NOMO-1 (cell line): ENCODE results near the gene SLC25A21.
"Not testable (repeated sequence)": the region's sequence is repeated elsewhere in the genome, so short reads cannot be mapped to it uniquely, and the experiment has no call there.

Experiments
- DNase-seq, 2 experiments: peaks; one replicate each; lab custom pipeline; 2025; ENCODE audit not compliant: unreplicated experiment in 2 of 2; lab: John Stamatoyannopoulos, UW

SLC25A21 gene

DNA sequence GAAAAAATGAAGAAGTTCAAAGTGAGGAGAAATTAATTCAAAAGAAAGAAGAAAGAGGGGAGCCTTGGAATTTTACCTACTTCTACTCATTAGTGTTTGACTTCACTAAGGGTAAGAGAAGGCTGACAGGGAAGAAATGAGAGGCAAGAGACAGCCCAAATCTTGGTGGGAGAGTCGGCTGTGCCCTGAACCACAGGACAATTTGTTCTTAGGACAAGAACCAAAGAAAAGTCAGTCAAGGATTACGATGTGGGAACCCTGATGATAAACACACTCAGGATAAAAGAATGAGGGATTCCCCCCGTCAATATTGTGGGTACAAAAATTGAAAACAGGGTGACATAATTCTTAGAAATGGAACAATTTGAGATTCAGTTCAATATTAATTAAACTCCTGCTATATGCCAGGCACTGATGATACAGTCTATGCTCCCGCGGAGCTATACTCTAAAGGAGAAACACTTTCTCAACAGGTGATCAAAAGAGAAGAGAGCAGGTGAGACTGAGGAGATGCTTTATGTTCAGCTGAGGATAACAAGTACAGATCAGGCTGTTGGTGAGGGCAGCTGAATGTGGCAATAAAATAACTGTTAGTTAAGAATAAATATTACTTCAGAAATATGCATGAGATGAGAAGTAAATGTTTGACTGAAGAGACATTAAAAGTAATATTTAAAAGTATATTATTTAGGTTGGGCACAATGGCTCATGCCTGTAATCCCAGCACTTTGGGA, 175.4 kb downstream of the SLC25A21 start:
- no peak for DNase-seq

DNA sequence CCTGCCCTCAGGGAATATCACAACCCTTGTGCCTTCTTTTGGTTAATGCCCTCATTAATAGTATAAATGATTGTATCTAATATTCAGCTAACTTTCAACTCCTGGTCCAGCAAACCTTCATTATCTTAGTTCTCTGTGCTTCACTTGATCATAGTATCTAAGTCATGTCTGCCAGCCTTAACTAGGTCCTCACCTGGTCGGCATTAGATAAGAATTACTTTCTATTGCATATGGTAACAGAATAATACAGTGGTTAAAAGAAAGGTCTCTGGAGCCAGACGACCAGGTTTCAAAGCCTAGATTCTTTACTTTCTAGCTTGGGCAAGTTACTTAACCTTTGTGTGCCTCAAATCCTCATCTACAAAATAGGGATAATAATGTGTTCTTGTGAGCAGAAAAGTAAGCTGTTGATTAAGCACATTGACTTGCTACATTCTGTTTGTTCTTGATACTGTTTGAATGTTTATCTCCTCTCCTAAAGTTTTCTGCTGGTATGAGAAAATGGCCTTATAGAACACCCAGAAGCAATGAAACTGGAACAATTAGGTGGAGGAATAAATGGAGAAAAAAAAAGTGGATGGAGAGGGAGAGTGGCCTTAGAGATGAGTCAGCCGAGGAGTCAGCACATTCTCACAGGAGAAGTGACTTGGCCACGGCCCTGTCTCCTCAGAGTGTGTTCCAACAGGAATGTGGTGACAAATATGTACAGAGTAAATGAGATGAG, 176.1 kb downstream of the SLC25A21 start:
- DNase-seq: no peak

DNA sequence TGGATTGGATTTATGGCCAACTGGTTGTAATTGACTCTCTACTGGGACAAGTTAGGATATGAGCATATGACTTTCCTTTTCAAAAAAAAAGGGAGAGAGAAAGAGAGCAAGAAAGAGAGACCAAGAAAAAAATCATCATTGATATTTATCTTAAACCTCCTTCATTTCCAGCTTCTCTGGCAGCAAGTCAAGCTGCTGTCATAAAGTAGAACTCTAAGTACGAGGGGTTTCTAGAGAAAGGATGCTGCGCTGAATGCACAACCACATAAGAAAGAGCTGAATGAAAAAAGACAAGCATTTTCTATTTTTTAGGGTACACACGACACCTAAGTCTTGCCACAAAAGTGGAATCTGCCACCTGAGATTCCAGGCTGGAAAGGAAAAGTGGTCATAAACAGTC, 182.6 kb downstream of the SLC25A21 start:
- no peak for DNase-seq

DNA sequence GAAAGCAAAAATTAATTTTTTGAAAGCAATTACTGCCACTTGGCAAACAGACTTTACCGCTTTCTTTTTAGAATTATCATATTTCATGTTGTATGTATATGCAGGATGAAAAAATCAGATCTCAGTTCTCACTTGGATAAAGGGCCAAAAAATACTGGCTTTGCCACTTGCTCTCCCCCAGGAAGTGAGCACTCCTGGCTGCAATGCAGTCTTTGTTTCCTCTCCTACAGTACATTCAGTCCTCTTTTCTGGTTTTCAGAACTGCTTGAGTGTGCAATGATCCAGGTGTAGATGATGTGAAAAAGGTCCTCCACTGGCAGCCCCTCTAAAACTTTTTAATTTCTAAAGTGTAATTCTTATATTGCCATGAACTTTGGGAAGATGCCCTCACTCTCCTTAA, 183.4 kb downstream of the SLC25A21 start:
- DNase-seq: no peak

DNA sequence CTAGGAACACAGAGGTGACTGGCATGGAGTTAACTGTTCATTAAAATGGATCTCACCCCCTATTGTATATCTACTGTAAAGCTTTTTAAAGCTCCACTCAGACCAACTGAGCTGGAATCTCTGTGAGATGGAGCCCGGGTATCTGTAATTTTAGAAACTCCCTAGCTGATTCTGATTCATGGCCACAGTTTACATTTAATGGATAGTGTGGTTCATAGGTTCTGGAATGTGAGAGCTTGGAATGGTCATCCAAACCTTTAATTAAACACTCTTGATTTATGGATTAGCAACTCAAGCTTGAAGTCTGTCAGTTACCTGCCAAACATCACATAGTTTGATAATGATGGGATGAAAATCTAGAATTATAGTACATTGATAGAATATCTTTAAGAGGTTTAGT, 183.8 kb downstream of the SLC25A21 start:
- DNase-seq: no peak

DNA sequence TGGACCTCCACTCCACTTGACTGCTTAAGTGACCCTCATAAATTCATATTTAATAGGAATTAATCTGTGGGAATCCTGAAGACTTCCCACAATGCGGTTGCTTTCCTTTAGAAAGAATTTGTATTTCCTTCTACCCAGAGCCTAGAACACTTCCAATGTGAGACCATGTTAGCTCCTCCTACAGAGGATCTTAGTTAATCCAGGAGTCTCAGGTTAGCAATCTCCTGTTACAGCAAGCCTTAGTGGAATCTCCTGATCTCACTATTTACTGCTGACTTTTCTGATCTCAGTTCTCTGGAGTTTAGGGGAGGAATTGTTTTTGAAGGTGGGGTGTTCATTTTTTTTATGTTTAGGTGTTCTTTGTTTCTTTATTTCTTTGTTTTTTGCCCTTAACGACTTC, 186.0 kb downstream of the SLC25A21 start:
- DNase-seq: no peak

DNA sequence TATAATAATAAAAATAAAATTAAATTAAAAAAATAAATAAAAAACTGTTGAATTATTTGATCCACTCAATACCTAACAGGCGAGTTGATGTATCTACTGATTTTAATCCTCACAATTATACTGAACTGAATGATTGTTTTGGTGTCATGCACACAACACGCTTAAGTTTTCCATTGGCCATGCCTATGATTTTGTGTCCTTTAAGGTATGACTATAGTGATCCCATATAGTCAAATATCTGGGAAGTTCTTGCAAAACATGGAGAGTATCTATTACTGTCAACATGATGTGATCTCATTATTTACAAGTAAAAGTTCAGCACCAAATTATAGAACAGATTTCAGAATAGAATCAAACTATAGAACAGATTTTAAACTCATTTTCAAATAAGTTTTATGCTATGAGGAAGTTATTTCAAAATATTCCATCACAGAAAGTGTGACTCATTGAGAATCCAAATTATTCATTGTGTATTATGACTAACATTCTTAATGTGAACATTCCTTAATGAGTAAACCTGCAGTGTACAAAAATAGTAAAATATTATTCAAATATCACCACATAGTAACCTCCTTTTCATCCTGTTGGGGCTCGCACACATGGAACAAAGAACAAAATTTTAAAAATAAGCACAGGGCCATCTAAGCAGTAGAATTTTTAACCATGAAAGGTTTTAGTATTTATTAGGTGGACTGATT, 190.4 kb downstream of the SLC25A21 start:
- no peak for DNase-seq

DNA sequence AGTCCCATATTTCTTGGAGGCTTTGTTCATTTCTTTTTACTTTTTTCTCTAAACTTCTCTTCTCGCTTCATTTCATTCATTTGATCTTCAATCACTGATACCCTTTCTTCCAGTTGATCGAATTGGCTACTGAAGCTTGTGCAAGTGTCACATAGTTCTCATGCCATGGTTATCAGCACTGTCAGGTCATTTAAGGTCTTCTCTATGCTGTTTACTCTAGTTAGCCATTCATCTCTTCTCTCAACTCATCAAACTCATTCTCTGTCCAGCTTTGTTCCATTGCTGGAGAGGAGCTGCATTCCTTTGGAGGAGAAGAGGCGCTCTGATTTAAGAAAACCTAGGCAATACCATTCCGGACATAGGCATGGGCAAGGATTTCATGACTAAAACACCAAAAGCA, 192.0 kb downstream of the SLC25A21 start:
- DNase-seq: not testable (repeated sequence)

DNA sequence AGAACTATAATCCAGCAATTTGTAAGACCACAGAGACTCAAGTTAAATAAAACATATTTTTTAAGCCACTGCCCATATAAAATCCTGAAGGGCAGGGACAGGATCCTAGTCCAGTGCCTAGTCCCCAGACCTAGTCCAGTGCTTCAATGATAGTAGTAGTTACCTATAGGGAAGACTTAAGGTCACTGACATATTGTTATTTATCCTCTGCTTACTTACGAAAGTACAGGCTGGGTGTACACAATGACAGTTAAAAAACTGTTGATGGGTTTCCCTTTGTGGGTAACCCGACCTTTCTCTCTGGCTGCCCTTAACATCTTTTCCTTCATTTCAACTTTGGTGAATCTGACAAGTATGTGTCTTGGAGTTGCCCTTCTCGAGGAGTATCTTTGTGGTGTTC, 192.5 kb downstream of the SLC25A21 start:
- no peak for DNase-seq

DNA sequence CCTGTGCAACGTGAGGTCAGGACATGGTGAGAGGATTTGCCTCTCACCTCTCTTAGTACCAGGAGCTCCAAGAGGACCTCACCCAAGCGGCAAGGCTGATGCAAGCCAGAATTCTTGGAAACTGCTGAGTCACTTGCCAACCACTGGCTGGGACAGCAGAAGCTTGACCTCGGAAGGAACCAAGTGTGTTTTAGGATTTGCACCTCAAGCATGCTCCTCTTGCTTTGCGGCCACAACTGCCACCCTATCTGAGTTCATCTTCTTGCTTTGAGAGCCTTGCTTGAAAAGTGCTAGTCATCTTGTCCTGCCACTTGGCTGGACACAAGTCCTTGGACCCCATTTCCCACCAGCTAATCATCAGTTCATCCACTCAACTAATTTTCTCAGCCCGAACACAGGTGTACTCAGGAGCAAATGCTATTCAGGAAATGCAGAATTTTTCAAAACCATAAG, 195.8 kb downstream of the SLC25A21 start:
- DNase-seq: no peak

DNA sequence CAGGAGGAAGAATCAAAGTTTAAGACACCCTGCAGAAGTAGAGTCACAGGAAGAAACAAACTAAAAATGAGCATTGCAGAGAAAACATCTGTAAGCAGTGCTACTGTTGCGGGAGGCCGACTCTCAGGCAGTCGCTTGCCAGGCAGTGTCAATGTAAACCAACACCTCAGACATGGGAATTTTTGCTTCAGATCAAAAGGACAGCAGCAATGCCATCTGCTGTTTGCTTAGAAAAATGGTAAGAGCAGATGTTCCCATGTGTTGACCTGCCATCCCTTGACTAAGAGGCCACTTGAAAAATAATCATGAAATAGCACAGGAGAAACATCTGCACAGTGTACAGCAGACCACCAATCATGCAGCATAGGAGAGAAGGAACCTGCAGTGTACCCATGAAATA, 196.6 kb downstream of the SLC25A21 start:
- DNase-seq: no peak

DNA sequence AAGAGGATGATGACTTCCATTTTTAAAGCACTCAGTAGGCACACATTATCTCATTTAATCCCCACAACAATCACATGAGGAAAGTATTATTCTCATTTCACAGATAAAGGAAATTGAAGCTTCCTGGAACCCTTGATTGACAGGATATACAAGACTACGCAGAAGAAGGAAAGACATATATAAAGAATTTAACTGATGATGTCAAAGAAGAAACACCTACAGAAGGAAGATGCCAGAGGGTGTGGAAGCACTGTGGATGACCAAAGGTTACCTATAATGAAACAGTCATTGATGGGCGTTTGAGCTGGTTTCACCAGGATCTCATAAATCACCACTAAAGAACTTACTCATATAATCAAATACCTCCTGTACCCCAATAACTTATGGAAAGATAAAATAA, 197.4 kb downstream of the SLC25A21 start:
- no peak for DNase-seq

DNA sequence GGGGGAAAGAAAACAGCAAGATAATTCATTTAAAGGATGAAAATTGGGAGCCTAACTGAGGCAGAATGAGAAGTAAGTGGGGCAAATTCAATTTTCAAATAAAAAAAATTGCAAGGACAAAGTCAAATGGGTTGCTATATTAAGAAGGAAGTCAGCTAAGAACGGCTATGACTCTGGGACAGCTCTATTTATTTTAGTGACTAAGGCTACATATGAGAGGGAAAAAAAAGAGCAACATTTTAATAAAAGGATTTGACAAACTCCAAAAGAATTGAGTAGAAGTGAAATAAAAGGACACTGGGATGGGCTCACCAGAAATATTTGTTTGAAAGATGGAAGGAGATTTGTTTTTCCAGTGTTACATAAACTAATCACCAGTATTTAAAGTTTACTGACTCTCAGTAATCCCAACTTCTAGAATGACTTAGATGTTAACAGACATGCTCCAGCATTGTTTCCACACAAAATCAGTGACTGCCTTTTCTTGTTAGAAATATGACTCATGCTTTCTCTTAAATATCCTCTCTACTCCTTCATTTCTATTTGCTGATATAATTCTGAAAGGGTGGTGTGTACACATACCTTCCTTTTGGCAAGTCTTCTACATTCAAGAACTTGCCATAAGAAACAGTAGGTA, 198.5 kb downstream of the SLC25A21 start:
- no peak for DNase-seq

DNA sequence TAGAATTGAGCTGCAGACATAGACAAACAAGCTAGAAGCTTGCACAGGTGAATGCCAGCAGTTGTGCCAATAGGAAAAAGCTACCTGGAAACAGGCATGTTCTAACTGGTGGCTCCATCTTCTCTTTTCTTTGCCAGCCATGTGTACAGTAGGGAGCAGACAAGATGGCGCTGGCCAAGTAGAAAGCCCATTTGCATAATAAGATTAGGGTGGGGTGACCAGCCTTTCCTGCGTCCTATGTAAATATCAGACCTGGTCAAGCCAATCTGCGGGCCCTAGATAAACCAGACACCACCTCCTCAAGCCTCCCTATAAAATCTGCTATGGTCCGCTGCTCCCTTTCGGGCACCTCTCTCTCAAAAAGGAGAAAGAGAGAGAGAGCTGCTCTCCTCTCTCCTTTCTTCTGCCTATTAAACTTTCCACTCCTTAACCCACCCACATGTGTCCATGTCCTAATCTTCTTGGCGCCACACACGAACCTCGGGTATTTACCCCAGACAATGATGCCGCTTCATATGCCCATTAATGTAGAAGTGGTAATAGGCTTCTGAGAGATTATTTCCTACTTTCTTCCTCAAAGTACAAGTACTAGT, 201.0 kb downstream of the SLC25A21 start:
- no peak for DNase-seq

DNA sequence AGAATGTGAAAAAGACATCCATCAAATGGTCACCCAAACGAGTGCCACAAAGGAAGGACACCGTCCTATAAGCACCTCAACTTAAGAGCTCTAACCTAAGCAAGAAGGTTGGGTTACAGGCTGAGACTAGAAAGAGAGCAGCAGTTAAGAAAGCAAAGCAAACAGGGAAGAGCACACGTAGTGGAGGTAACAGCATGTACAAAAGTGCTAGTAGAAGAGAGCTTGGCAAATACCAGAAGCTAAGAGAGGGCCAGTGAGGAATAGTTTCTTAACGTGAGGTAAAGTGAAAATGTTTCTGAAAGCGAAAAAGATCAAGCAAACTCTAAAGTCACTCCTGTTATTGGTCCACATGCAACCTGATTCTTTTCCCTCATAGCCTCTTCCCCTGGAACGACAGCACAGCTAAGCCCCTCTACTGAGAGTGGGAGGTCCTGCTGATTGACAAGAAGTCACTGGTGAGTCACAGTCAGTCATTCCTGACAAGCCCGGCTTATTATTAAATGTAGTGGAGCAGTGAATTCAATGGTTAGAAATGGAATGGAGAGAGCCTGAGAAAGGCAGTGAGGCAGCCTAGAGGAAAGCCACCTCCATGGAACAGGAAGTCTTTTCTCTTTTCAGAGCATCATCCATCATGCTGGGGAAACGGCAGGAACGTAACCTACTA, 204.4 kb downstream of the SLC25A21 start:
- DNase-seq: no peak

DNA sequence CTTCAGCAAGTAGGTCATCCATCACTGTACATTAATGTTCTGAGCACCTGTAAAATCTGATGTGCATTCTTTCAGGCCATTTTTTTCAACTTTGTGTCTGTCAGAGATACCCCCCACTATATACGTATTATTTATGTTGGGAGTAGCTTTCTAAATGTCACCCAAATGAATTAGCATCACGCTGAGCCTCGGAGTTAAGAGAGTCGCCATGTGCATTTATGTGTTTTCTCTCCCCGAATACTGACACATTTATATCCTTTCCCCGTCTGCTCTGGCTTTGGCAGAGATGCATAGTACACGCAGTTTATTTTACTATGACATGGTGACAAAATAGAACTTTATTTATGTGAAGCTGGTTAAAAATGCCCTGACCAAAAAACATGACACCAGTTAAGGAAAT, 216.4 kb downstream of the SLC25A21 start:
- no peak for DNase-seq

DNA sequence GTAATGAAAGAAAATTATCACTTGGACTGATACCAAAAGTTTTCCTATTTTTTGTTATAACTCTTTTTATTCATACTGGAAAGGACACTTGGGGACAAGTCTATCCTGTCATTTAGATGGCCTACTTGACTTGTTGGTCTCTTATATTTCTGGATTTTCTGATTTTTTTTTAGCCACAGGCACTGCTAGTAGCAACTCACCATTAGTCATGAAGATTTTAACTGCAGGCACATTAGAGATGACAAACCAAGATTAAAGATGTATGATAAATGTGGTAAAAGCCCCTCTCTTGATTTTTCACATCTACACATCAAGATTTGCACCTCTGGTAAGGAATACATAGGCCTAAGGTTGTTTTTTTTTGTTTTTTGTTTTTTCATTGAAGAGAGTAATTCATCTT, 217.0 kb downstream of the SLC25A21 start:
- DNase-seq: no peak

DNA sequence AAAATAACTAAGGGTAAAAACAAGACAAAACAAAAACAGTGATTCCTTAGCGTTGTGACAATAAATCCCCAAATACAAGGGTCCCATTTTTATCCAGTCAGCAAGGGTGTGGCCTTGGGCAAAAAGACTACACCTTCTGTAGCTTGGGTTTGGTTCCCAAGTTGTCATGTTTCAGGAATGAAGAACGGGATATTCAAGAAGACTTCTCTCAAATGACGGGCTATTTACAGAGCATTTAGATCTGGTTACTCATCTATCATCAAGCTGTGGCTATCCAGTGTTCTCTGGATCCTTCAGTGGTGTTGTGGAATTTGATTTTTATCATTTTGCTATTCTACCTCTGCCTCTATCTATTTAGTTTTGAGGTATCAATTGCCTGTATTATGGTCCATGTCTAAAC, 219.7 kb downstream of the SLC25A21 start:
- DNase-seq: no peak

DNA sequence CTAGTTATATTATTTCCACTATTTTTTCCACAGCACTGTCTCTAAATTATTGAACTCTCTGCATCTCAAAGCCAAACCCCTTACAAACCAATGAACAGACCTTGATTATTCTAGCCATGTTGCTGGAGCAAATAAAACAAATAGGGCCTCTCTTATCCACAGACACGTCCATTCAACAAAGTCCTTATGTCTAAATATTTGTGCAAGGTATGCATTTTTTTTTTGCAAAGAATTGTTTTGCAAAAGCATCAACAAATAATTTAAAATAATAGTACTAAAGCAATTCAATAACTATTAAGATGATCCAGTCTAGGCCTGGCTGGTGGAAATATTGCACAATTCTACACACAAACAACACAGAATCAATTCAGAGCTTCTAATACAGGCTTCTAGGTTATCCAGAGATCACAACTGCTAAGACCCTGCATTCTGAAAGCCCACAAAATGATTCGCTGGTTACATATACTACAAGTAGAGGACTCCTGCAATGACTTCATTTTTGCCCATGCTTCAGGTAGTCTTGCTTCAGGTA, 221.0 kb downstream of the SLC25A21 start:
- no peak for DNase-seq

DNA sequence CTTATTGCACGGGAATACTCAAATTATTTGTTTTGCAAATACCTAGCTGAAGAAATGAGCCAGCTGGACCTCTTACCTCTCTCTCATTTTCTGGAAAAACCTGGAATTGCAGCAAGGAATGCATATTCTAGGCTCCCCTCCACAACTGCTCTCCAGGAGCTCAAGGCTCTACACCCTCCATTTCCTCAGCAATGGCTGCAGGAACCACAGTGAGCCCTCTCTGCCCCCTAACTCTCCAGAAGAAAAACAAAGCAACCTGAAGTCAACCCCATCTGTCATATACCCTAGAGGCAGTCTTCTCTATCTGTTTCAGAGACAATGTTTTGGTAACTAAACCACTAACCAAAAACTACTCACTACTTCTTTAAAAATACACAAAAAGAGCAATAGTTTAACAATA, 221.6 kb downstream of the SLC25A21 start:
- no peak for DNase-seq
